Stomach (tissue), 4 donors: Measurements from ENCODE around the gene LRP4.

ENCODE experiments used
- CTCF ChIP-seq, 7 experiments: fragments of 450-650 bp in 4 of 7; fragments of 200-600 bp in 3 of 7; sonication (generic) in 3 of 7; IDR thresholded peaks; one replicate each; pipeline ENCODE4 v1.5.1; 2016 to 2019; ENCODE audit warnings: antibody characterized with exemption in 7 of 7, control low read depth in 2 of 7, mild to moderate bottlenecking in 1 of 7
- POLR2A ChIP-seq, 4 donors: fragments of 450-650 bp; IDR thresholded peaks; one replicate each; pipeline ENCODE4 v1.6.1; 2016; ENCODE audit warnings: antibody characterized with exemption in 4 of 4, control low read depth in 2 of 4, mild to moderate bottlenecking in 1 of 4, moderate library complexity in 1 of 4

GRCh38 chr11:46944356-46945075 is 26.2 kb upstream of the LRP4 start:
- TF ChIP-seq POLR2A (IDR thresholded peaks at IDR 0.05) = no peak
- no peak for TF ChIP-seq CTCF (IDR thresholded peaks at IDR 0.05)
